Measurements from ENCODE around the gene ABCB8. TPM values are rescaled to one million over a fixed set of nuclear protein-coding genes. Genes with fewer than 3 reads are reported as not detected.

The ABCB8 gene
- total and polyA plus RNA-seq, 9 of the 15 experiments (the other 6 are each of a cell fraction or from before 2014, with no cell fraction given) = 7.6 to 106 (median 36.3) TPM

DNA sequence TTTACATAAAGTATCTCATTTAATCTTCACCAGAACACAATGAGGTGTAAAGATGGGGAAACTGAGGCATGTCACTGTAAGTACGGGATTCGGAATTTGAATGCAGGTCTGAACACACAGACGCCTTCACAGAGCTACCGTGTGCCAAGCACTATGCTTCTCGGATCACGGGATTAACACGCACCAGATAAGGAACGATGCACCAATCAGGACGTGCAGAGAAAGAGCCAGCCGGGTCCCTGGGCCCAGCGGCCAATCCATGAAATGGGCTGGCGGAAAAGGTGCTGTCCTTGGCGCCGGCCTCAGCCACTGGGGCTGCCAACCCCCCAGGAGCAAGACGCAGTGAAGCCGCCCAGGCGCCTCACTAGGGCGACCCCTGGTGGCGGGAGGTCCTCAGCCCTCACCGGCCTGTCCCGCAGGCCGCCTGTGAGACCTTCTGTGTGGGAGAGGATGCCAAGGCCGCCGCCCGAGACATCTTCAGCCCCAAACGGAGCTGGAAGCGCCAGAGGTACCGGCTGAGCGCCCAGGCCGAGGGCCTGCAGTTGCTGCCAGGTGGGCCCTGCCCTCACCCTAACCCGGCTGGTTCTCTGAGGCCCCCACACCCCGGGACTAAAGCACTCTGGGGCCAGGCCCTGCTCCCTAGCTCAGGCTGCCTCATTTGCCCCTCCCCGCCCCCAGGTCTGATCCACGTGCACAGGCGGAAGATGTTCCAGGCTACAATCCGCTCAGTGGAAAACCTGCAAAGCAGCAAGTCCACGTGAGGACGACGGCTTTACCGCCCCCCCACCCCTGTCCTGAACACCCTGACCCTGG lies 19.5 kb upstream of the ABCB8 start (continued):
- TF ChIP-seq ZNF184 (CRISPR knock-in tag; IDR thresholded peaks at IDR 0.05) (no peak), CREBBP (IDR thresholded peaks at IDR 0.05; ENCODE audit: low read depth, low read length) (no peak), HMGN3 (IDR thresholded peaks at IDR 0.05; ENCODE audit: borderline replicate concordance, extremely low read depth, insufficient read length, low read depth, low read length) (peak; percentile 98), MED1 (CRISPR knock-in tag; IDR thresholded peaks at IDR 0.05; ENCODE audit: borderline replicate concordance) (no peak), BRF1 (IDR thresholded peaks at IDR 0.05; ENCODE audit: borderline replicate concordance, extremely low read depth, insufficient read length) (no peak), HNRNPUL1 (IDR thresholded peaks at IDR 0.05; ENCODE audit: low read length) (no peak), FOXA1 (IDR thresholded peaks at IDR 0.05; ENCODE audit: borderline replicate concordance) (no peak), ZNF589 (CRISPR knock-in tag; IDR thresholded peaks at IDR 0.05; ENCODE audit: low read depth) (peak; percentile 86; the same call in 1 of the 2 replicates), DACH1 (IDR thresholded peaks at IDR 0.05; ENCODE audit: partially characterized antibody) (peak; percentile 66), TFAM (CRISPR knock-in tag; conservative IDR thresholded peaks at IDR 0.05) (no peak), PHTF2 (CRISPR knock-in tag; IDR thresholded peaks at IDR 0.05) (peak; percentile 7; the same call in 1 of the 2 replicates), TAL1 (IDR thresholded peaks at IDR 0.05) (no peak), MAFK (IDR thresholded peaks at IDR 0.05; ENCODE audit: low read length) (peak; percentile 32; the same call in 1 of the 2 replicates), ZNF830 (CRISPR knock-in tag; IDR thresholded peaks at IDR 0.05) (peak; percentile 47; the same call in 1 of the 2 replicates), HNRNPLL (IDR thresholded peaks at IDR 0.05; ENCODE audit: low read depth, low read length, poor library complexity, severe bottlenecking) (no peak), U2AF2 (optimal IDR thresholded peaks at IDR 0.05; ENCODE audit: low read depth, low read length) (no peak)
- TF ChIP-seq, protein P1, sequence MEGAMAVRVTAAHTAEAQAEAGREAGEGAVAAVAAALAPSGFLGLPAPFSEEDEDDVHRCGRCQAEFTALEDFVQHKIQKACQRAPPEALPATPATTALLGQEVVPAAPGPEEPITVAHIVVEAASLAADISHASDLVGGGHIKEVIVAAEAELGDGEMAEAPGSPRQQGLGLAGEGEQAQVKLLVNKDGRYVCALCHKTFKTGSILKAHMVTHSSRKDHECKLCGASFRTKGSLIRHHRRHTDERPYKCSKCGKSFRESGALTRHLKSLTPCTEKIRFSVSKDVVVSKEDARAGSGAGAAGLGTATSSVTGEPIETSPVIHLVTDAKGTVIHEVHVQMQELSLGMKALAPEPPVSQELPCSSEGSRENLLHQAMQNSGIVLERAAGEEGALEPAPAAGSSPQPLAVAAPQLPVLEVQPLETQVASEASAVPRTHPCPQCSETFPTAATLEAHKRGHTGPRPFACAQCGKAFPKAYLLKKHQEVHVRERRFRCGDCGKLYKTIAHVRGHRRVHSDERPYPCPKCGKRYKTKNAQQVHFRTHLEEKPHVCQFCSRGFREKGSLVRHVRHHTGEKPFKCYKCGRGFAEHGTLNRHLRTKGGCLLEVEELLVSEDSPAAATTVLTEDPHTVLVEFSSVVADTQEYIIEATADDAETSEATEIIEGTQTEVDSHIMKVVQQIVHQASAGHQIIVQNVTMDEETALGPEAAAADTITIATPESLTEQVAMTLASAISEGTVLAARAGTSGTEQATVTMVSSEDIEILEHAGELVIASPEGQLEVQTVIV (CRISPR knock-in tag; IDR thresholded peaks at IDR 0.05; ENCODE audit: borderline replicate concordance) = no peak
- TF ChIP-seq, protein P2, sequence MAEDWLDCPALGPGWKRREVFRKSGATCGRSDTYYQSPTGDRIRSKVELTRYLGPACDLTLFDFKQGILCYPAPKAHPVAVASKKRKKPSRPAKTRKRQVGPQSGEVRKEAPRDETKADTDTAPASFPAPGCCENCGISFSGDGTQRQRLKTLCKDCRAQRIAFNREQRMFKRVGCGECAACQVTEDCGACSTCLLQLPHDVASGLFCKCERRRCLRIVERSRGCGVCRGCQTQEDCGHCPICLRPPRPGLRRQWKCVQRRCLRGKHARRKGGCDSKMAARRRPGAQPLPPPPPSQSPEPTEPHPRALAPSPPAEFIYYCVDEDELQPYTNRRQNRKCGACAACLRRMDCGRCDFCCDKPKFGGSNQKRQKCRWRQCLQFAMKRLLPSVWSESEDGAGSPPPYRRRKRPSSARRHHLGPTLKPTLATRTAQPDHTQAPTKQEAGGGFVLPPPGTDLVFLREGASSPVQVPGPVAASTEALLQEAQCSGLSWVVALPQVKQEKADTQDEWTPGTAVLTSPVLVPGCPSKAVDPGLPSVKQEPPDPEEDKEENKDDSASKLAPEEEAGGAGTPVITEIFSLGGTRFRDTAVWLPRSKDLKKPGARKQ (CRISPR knock-in tag; IDR thresholded peaks at IDR 0.05) = no peak
- TF ChIP-seq, protein P3, sequence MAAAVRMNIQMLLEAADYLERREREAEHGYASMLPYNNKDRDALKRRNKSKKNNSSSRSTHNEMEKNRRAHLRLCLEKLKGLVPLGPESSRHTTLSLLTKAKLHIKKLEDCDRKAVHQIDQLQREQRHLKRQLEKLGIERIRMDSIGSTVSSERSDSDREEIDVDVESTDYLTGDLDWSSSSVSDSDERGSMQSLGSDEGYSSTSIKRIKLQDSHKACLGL (CRISPR knock-in tag; IDR thresholded peaks at IDR 0.05; ENCODE audit: borderline replicate concordance, poor library complexity, severe bottlenecking) = no peak
- TF ChIP-seq, protein P4, sequence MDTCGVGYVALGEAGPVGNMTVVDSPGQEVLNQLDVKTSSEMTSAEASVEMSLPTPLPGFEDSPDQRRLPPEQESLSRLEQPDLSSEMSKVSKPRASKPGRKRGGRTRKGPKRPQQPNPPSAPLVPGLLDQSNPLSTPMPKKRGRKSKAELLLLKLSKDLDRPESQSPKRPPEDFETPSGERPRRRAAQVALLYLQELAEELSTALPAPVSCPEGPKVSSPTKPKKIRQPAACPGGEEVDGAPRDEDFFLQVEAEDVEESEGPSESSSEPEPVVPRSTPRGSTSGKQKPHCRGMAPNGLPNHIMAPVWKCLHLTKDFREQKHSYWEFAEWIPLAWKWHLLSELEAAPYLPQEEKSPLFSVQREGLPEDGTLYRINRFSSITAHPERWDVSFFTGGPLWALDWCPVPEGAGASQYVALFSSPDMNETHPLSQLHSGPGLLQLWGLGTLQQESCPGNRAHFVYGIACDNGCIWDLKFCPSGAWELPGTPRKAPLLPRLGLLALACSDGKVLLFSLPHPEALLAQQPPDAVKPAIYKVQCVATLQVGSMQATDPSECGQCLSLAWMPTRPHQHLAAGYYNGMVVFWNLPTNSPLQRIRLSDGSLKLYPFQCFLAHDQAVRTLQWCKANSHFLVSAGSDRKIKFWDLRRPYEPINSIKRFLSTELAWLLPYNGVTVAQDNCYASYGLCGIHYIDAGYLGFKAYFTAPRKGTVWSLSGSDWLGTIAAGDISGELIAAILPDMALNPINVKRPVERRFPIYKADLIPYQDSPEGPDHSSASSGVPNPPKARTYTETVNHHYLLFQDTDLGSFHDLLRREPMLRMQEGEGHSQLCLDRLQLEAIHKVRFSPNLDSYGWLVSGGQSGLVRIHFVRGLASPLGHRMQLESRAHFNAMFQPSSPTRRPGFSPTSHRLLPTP (IDR thresholded peaks at IDR 0.05; ENCODE audit: borderline replicate concordance, extremely low read depth, insufficient read length) = no peak

Measured in K562 (cell line).